ENCODE results near the gene KMT2A. TPM values are rescaled to one million over a fixed set of nuclear protein-coding genes. Genes with fewer than 3 reads are reported as not detected.

The KMT2A gene
- total RNA-seq, 1 experiment from 2014 or later = 62.0 TPM

DNA sequence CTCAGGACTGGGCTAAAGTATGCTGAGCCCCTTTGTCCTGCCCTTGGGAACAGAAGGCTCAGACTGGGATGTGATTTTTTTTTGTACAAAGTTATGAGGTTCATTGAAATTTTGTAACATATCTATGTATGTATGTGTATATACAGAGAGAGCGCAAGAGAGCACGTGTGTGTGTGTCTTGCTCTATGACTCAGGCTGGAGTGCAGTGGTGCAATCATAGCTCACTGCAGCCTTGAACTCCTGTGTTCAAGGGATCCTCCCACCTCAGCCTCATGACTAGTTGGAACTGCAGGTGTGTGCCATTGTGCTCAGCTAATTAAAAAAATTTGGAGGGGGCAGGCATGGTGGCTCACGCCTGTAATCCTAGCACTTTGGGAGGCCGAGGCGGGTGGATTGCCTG lies 100.4 kb downstream of the KMT2A start:
- Histone ChIP-seq H3K56ac (ENCODE audit: insufficient read length, low read depth, low read length) (no peak overlapping the region), H4K20me1 (ENCODE audit: control insufficient read depth, insufficient read depth, insufficient read length) (no peaks in the 10 kb centered on the region), H2AK5ac (ENCODE audit: insufficient read length, low read length) (no peak overlapping the region), H3K9ac (ENCODE audit: extremely low read depth, insufficient read length, low read length) (no peak overlapping the region), H3K27me3 (ENCODE audit: insufficient read depth, low read length) (no peaks in the 10 kb centered on the region), H3K4me1 (ENCODE audit: insufficient read depth, low read length) (no peaks in the 10 kb centered on the region), H4K8ac (replicated peaks; ENCODE audit: insufficient read length, low read depth, low read length) (no peak overlapping the region), H3K79me2 (ENCODE audit: insufficient read depth, low read length) (no peaks in the 10 kb centered on the region), H3K9me3 (ENCODE audit: control insufficient read depth, low read depth, low read length) (no peaks in the 10 kb centered on the region), H2BK20ac (ENCODE audit: low read depth, low read length, poor library complexity, severe bottlenecking) (no peak overlapping the region), H3K4ac (ENCODE audit: low read depth, low read length) (no peak overlapping the region), H4K91ac (ENCODE audit: insufficient read length, low read depth, low read length) (no peak overlapping the region), H4K5ac (ENCODE audit: insufficient read length, low read depth, low read length) (no peak overlapping the region), H2AFZ (ENCODE audit: low read length) (no peak overlapping the region), H3K27ac (ENCODE audit: insufficient read length, low read depth, low read length) (no peak overlapping the region), H3K23me2 (ENCODE audit: insufficient read length, low read depth, low read length, poor library complexity, severe bottlenecking) (no peaks in the 10 kb centered on the region), H3K79me1 (ENCODE audit: insufficient read depth, low read depth, low read length, poor library complexity, severe bottlenecking) (no peaks in the 10 kb centered on the region), H2BK12ac (ENCODE audit: insufficient read length, low read depth, low read length) (no peak overlapping the region), H3K23ac (ENCODE audit: insufficient read length, low read depth, low read length) (no peak overlapping the region), H3K14ac (ENCODE audit: insufficient read depth, low read length) (no peak overlapping the region), H3K18ac (ENCODE audit: insufficient read length, low read depth, low read length) (no peak overlapping the region), H2BK120ac (ENCODE audit: low read depth, low read length, poor library complexity, severe bottlenecking) (no peak overlapping the region), H3T11ph (ENCODE audit: low read length) (no peak overlapping the region), H2BK5ac (ENCODE audit: insufficient read length, low read length) (no peak overlapping the region), H2BK15ac (ENCODE audit: low read depth, low read length) (no peak overlapping the region), H3K4me2 (ENCODE audit: insufficient read depth, insufficient read length, low read length) (no peak overlapping the region)
- no peak overlapping the region for H3K4me3 Mint-ChIP-seq
- TF ChIP-seq, protein P1, sequence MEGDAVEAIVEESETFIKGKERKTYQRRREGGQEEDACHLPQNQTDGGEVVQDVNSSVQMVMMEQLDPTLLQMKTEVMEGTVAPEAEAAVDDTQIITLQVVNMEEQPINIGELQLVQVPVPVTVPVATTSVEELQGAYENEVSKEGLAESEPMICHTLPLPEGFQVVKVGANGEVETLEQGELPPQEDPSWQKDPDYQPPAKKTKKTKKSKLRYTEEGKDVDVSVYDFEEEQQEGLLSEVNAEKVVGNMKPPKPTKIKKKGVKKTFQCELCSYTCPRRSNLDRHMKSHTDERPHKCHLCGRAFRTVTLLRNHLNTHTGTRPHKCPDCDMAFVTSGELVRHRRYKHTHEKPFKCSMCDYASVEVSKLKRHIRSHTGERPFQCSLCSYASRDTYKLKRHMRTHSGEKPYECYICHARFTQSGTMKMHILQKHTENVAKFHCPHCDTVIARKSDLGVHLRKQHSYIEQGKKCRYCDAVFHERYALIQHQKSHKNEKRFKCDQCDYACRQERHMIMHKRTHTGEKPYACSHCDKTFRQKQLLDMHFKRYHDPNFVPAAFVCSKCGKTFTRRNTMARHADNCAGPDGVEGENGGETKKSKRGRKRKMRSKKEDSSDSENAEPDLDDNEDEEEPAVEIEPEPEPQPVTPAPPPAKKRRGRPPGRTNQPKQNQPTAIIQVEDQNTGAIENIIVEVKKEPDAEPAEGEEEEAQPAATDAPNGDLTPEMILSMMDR (conservative IDR thresholded peaks at IDR 0.05) = no peak
- no peak overlapping the region; a peak in 1 of 7 replicates for H3K27ac Mint-ChIP-seq
- H3K36me3 Mint-ChIP-seq (ENCODE audit: insufficient read depth in 1 of 3, low read depth in 3 of 3) = peaks cover 0 to 15% (median 10%) of the 10 kb centered on the region in 3 experiments; a peak in 6 of 7 replicates
- H3K27me3 Mint-ChIP-seq (ENCODE audit: low read depth) = no peaks in the 10 kb centered on the region
- no CpG with 5 or more reads among the region's 5 CpGs for WGBS (ENCODE audit: extremely low coverage, insufficient read length, low lambda C conversion rate)
- H3K9me3 Mint-ChIP-seq = no peaks in the 10 kb centered on the region
- no peak for DNase-seq
- peaks cover 4 to 7% of the 10 kb centered on the region in 2 experiments for H3K4me1 Mint-ChIP-seq
